HT1080 (cell line): ENCODE measurements around the gene KRTAP12-1. TPM values are rescaled to one million over a fixed set of nuclear protein-coding genes. Genes with fewer than 3 reads are reported as not detected.

Source experiments
- DNase-seq: peaks from one replicate; pipeline ENCODE4 v3.0.0-alpha.2; 2015; ENCODE audit warnings: low read depth
- total RNA-seq: library from RNA; depleted of rRNA; stranded (reverse); fragments of >200 nt; shearing (Covaris generic); gene quantifications from 2 replicates; pipeline ENCODE4 v1.2.3, GENCODE V29; 2014

Gene KRTAP12-1
- total RNA-seq, 1 experiment from 2014 or later: not detected

GRCh38 chr21:44711327-44712202, 29.6 kb upstream of the KRTAP12-1 start, which contains the start of gene TSPEAR:
Gene TSPEAR (minus strand): TSS chr21:44711572. CDS start chr21:44711514, 58 bp downstream.
- no peak for DNase-seq

- no peak for DNase-seq
Measured at GRCh38 chr21:44710756-44711326, 28.9 kb upstream of the KRTAP12-1 start.

- DNase-seq: no peak
Measured at GRCh38 chr21:44710294-44710665, 28.3 kb upstream of the KRTAP12-1 start.

- DNase-seq: no peak
Measured at GRCh38 chr21:44709426-44710293, 27.7 kb upstream of the KRTAP12-1 start.

GRCh38 chr21:44708866-44709425, 27.0 kb upstream of the KRTAP12-1 start:
- DNase-seq: no peak

GRCh38 chr21:44708213-44708865, 26.4 kb upstream of the KRTAP12-1 start:
- DNase-seq: no peak

- DNase-seq: no peak
Measured at GRCh38 chr21:44706706-44707581, 25.0 kb upstream of the KRTAP12-1 start.

GRCh38 chr21:44706026-44706705, 24.2 kb upstream of the KRTAP12-1 start:
- DNase-seq: no peak

GRCh38 chr21:44704636-44705001, 22.7 kb upstream of the KRTAP12-1 start:
- DNase-seq: no peak

GRCh38 chr21:44703731-44704635, 22.0 kb upstream of the KRTAP12-1 start:
- DNase-seq: no peak

- DNase-seq: no peak
Measured at GRCh38 chr21:44702973-44703730, 21.2 kb upstream of the KRTAP12-1 start.

- no peak for DNase-seq
Measured at GRCh38 chr21:44702111-44702972, 20.4 kb upstream of the KRTAP12-1 start.

GRCh38 chr21:44701541-44701940, 19.6 kb upstream of the KRTAP12-1 start:
- DNase-seq: no peak

GRCh38 chr21:44701023-44701400, 19.0 kb upstream of the KRTAP12-1 start:
- no peak for DNase-seq

GRCh38 chr21:44700101-44701022, 18.4 kb upstream of the KRTAP12-1 start:
- DNase-seq: no peak
